GM19240 (cell line): ENCODE results near the gene TM4SF4.

Source experiments
- DNase-seq: peaks from one replicate; pipeline ENCODE4 v3.0.0; 2011; ENCODE audit warnings: low spot score; ENCODE audit not compliant: insufficient read length

TM4SF4 gene

GRCh38 chr3:149547954-149548668 is 73.6 kb downstream of the TM4SF4 start:
- DNase-seq, result no peak

- no peak for DNase-seq
Observed at GRCh38 chr3:149548669-149549065, 74.2 kb downstream of the TM4SF4 start.

- DNase-seq, result no peak
Observed at GRCh38 chr3:149551500-149551899, 77.0 kb downstream of the TM4SF4 start.

GRCh38 chr3:149552700-149553099 is 78.2 kb downstream of the TM4SF4 start:
- no peak for DNase-seq
